A549 (cell line): Measurements from ENCODE around the gene CD200R1. TPM values are rescaled to one million over a fixed set of nuclear protein-coding genes. Genes with fewer than 3 reads are reported as not detected.

Experiments
- ATAC-seq, 2 experiments: fragments of 200-7000 bp in 1 of 2; fragments of >200 bp in 1 of 2; cut with Nextera tagmentation in 1 of 2; cut with Tn5 transposase in 1 of 2; 3 replicates each; pipeline versions ENCODE4 v1.8.0 to v1.9.1; 2018 to 2020; ENCODE audit warnings: mild to moderate bottlenecking in 1 of 2, moderate library complexity in 1 of 2
- CTCF ChIA-PET: fragments of 300-600 bp; sonication (Branson Sonifier 250); formaldehyde crosslinking; extraction: SDS; loops from one replicate; lab custom pipeline; 2021; ENCODE audit warnings: antibody characterized with exemption, inconsistent platforms; lab: Yijun Ruan, JAX
- POLR2A ChIA-PET: fragments of 350-600 bp; formaldehyde crosslinking; extraction: SDS; loops from one replicate; lab custom pipeline; 2021; ENCODE audit warnings: antibody characterized with exemption, inconsistent platforms; lab: Yijun Ruan, JAX
- DNase-seq, 2 experiments: peaks; one replicate each; pipeline versions ENCODE4 v3.0.0 to v3.0.0-alpha.2; 2011 to 2016; ENCODE audit warnings: low read depth in 1 of 2, low spot score in 1 of 2
- FAIRE-seq: peaks from 2 replicates; lab custom pipeline; 2011; peaks lifted over from hg19 to GRCh38; lab: Jason Lieb, UNC
- H3K27ac ChIP-seq, 2 experiments: fragments of >200 bp; sonication (Bioruptor Twin); formaldehyde crosslinking; 3 replicates each; pipeline ENCODE4 v1.5.1; 2016 to 2017
- H3K4me1 ChIP-seq: fragments of >200 bp; sonication (Bioruptor Twin); formaldehyde crosslinking; 3 replicates; pipeline ENCODE4 v1.6.1; 2016
- H3K4me2 ChIP-seq: fragments of >200 bp; sonication (Bioruptor Twin); formaldehyde crosslinking; 3 replicates; pipeline ENCODE4 v1.6.1; 2016
- H3K4me3 ChIP-seq: fragments of >200 bp; sonication (Bioruptor Twin); formaldehyde crosslinking; 3 replicates; pipeline ENCODE4 v1.5.1; 2016
- H3K9me3 ChIP-seq: fragments of >200 bp; sonication (Bioruptor Twin); formaldehyde crosslinking; 3 replicates; pipeline ENCODE4 v1.6.1; 2016
- CBX2 ChIP-seq: fragments of 200-600 bp; sonication (generic); IDR thresholded peaks from 2 replicates; pipeline ENCODE4 v1.6.1; 2016; ENCODE audit warnings: low read depth, mild to moderate bottlenecking, borderline replicate concordance
- CEBPB ChIP-seq, 2 experiments: fragments of >200 bp in 1 of 2; sonication (Bioruptor Twin) in 1 of 2; formaldehyde crosslinking in 1 of 2; IDR thresholded peaks; 2 replicates each; pipeline ENCODE4 v1.6.1; 2012 to 2016
- CHD2 ChIP-seq: fragments of 150-350 bp; IDR thresholded peaks from 2 replicates; pipeline ENCODE4 v1.6.1; 2014; ENCODE audit warnings: low read length; ENCODE audit not compliant: partially characterized antibody
- ELK1 ChIP-seq: fragments of 150-350 bp; IDR thresholded peaks from 2 replicates; pipeline ENCODE4 v1.6.1; 2014; ENCODE audit warnings: low read depth, mild to moderate bottlenecking, low read length
- EP300 ChIP-seq, 2 experiments: fragments of >200 bp; sonication (Bioruptor Twin); formaldehyde crosslinking; IDR thresholded peaks; 2 replicates in 1 of 2; 3 replicates in 1 of 2; pipeline ENCODE4 v1.6.1; 2016 to 2017
- ESRRA ChIP-seq: fragments of 150-350 bp; IDR thresholded peaks from 2 replicates; pipeline ENCODE4 v1.6.1; 2014; ENCODE audit warnings: mild to moderate bottlenecking, low read length, borderline replicate concordance
- HEYL ChIP-seq: fragments of 250-450 bp; sonication (Bioruptor Pico); IDR thresholded peaks from 2 replicates; pipeline ENCODE4 v1.8.0; 2021; ENCODE audit warnings: mild to moderate bottlenecking, moderate library complexity
- JUN ChIP-seq, 2 experiments: fragments of >200 bp; sonication (Bioruptor Twin); formaldehyde crosslinking; IDR thresholded peaks; 2 replicates in 1 of 2; 3 replicates in 1 of 2; pipeline ENCODE4 v1.6.1; 2016 to 2017
- KDM1A ChIP-seq: fragments of 200-600 bp; sonication (generic); IDR thresholded peaks from 2 replicates; pipeline ENCODE4 v1.6.1; 2016; ENCODE audit warnings: low read depth, mild to moderate bottlenecking
- KDM5A ChIP-seq: fragments of 200-600 bp; sonication (generic); IDR thresholded peaks from 2 replicates; pipeline ENCODE4 v1.6.1; 2016; ENCODE audit warnings: antibody characterized with exemption, mild to moderate bottlenecking
- MAFK ChIP-seq: fragments of 450-650 bp; IDR thresholded peaks from 2 replicates; pipeline ENCODE4 v1.6.1; 2014; ENCODE audit not compliant: partially characterized antibody
- MAX ChIP-seq: IDR thresholded peaks from 2 replicates; pipeline ENCODE4 v1.6.1; 2012
- MYC ChIP-seq: IDR thresholded peaks from 2 replicates; pipeline ENCODE4 v1.6.1; 2012; ENCODE audit warnings: mild to moderate bottlenecking, inconsistent platforms, low read length, improper control_type of control experiment, borderline replicate concordance
- NFE2L2 ChIP-seq: fragments of 150-350 bp; conservative IDR thresholded peaks from 2 replicates; pipeline ENCODE4 v1.6.1; 2014; ENCODE audit warnings: low read length
- NPAS2 ChIP-seq: fragments of 250-450 bp; sonication (Bioruptor Pico); IDR thresholded peaks from 2 replicates; pipeline ENCODE4 v1.8.0; 2022; ENCODE audit warnings: mild to moderate bottlenecking, moderate library complexity, borderline replicate concordance
- NR3C1 ChIP-seq: fragments of >200 bp; sonication (Bioruptor Twin); formaldehyde crosslinking; IDR thresholded peaks from 3 replicates; pipeline ENCODE4 v1.6.1; 2017
- POLR2A ChIP-seq: IDR thresholded peaks from 2 replicates; pipeline ENCODE4 v1.6.1; 2012; ENCODE audit warnings: mild to moderate bottlenecking, low read length
- RAD21 ChIP-seq, 2 experiments: fragments of >200 bp in 1 of 2; sonication (Bioruptor Twin) in 1 of 2; formaldehyde crosslinking in 1 of 2; IDR thresholded peaks in 1 of 2; conservative IDR thresholded peaks in 1 of 2; 2 replicates in 1 of 2; 3 replicates in 1 of 2; pipeline ENCODE4 v1.6.1; 2012 to 2018; ENCODE audit warnings: inconsistent platforms in 1 of 2
- RFX5 ChIP-seq: fragments of 450-650 bp; IDR thresholded peaks from 2 replicates; pipeline ENCODE4 v1.7.1; 2014; ENCODE audit warnings: antibody characterized with exemption, mild to moderate bottlenecking, moderate library complexity
- WGBS: methylation state at CpG from one replicate; pipeline ENCODE4 v1.1.6; 2017; ENCODE audit errors: missing lambda C conversion rate; 5-methylcytosine and 5-hydroxymethylcytosine counted together
- polyA plus RNA-seq, 4 experiments: library from polyadenylated mRNA; depleted of rRNA in 3 of 4; stranded (reverse); fragments of >200 nt; fragmentation: RNase III in 1 of 4; extraction: RNeasy Plus Mini Kit Qiagen cat#74134 plus additional on column Dnase treatment in 1 of 4; gene quantifications; 2 replicates in 3 of 4; 3 replicates in 1 of 4; pipeline ENCODE4 v1.2.3, GENCODE V29; 2011 to 2017
- TF ChIP-seq, protein P1 (sequence below): IDR thresholded peaks from 2 replicates; pipeline ENCODE4 v1.6.1; 2012

CD200R1 gene
- polyA plus RNA-seq, 2 of the 4 experiments (the other 2 are of a cell fraction), result 0.08 to 0.12 TPM

GRCh38 chr3:113008117-113008516, 33.2 kb upstream of the CD200R1 start (continued):
- TF ChIP-seq MAX (no peak), NPAS2 (CRISPR knock-in tag) (no peak), POLR2A (no peak), MYC (no peak)

- no peaks in the 10 kb centered on the region for H3K9me3 ChIP-seq
Measured at GRCh38 chr3:113006359-113007056, 31.6 kb upstream of the CD200R1 start.

GRCh38 chr3:113005611-113006010, 30.7 kb upstream of the CD200R1 start:
- no peaks in the 10 kb centered on the region for H3K4me1 ChIP-seq
- ChIA-PET POLR2A (no interaction called here), CTCF (no interaction called here)
- TF ChIP-seq EP300 (IDR thresholded peaks at IDR 0.05) (no peak), KDM1A (no peak), ESRRA (no peak), CBX2 (no peak)
- H3K27ac ChIP-seq, result no peak overlapping the region
- FAIRE-seq (no peak), ATAC-seq (peak in 1 of 2 experiments; percentile 39; a peak in 2 of 6 replicates), DNase-seq (no peak)
- no peak overlapping the region for H3K4me3 ChIP-seq
- WGBS, result 85% methylated on average over 7 of the region's 7 CpGs
- H3K9me3 ChIP-seq, result no peaks in the 10 kb centered on the region
- no peak overlapping the region for H3K4me2 ChIP-seq

More at GRCh38 chr3:113006359-113007056, 31.6 kb upstream of the CD200R1 start:
- Histone ChIP-seq H3K27ac (no peak overlapping the region), H3K4me3 (no peak overlapping the region), H3K4me1 (no peaks in the 10 kb centered on the region)
- POLR2A ChIA-PET, result interaction anchor here (1.5 kb wide), 1 partner anchor 13 kb away, joined by 3 read pairs; a partner anchor contains a TSS
- ATAC-seq, result no peak
- TF ChIP-seq NFE2L2 (no peak), NR3C1 (no peak), CHD2 (no peak)
- TF ChIP-seq, all 56 proteins: peak for 0
- FAIRE-seq (peak; percentile 65), DNase-seq (no peak)
- no peak overlapping the region for H3K4me2 ChIP-seq
- 93% methylated on average over 4 of the region's 4 CpGs for WGBS
- CTCF ChIA-PET, result interaction anchor here (0.9 to 1.4 kb wide), 2 partner anchors 282 to 364 kb away, joined by 3 to 6 read pairs; no protein-coding TSS in a partner anchor

GRCh38 chr3:113002679-113003078, 27.8 kb upstream of the CD200R1 start:
- Histone ChIP-seq H3K4me3 (no peak overlapping the region), H3K27ac (no peak overlapping the region)
- POLR2A ChIA-PET, result interaction anchor here (1.8 kb wide), 1 partner anchor 11 kb away, joined by 5 read pairs; the partner anchor contains the start of gene GTPBP8
- DNase-seq, result no peak
- CTCF ChIA-PET, result interaction anchor here (1.6 kb wide), 1 partner anchor 16 kb away, joined by 6 read pairs; a partner anchor contains a TSS
- no peak for TF ChIP-seq MAFK
- TF ChIP-seq RAD21 (conservative IDR thresholded peaks at IDR 0.05 in 1 of 2, IDR thresholded peaks at IDR 0.05 in 1 of 2), result no peak
- no peak for TF ChIP-seq KDM5A
- TF ChIP-seq, protein P1, sequence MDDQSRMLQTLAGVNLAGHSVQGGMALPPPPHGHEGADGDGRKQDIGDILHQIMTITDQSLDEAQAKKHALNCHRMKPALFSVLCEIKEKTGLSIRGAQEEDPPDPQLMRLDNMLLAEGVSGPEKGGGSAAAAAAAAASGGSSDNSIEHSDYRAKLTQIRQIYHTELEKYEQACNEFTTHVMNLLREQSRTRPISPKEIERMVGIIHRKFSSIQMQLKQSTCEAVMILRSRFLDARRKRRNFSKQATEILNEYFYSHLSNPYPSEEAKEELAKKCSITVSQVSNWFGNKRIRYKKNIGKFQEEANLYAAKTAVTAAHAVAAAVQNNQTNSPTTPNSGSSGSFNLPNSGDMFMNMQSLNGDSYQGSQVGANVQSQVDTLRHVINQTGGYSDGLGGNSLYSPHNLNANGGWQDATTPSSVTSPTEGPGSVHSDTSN, result no peak
- no peak for TF ChIP-seq CEBPB (IDR thresholded peaks at IDR 0.05)
- no peak for TF ChIP-seq HEYL (CRISPR knock-in tag)
- no peak for TF ChIP-seq NPAS2 (CRISPR knock-in tag)
- no peak for TF ChIP-seq NR3C1
- TF ChIP-seq JUN (IDR thresholded peaks at IDR 0.05), result no peak
- TF ChIP-seq RFX5, result no peak
- TF ChIP-seq ELK1, result no peak
- TF ChIP-seq, all 56 proteins: peak for 0
- Histone ChIP-seq H3K4me1 (no peaks in the 10 kb centered on the region), H3K4me2 (no peak overlapping the region), H3K9me3 (no peaks in the 10 kb centered on the region)
- ATAC-seq (peak in 1 of 2 experiments; percentile 23; a peak in 2 of 6 replicates), FAIRE-seq (no peak)
